Cardiac septum (tissue), 1 donor: ENCODE measurements around the gene FHDC1. TPM values are rescaled to one million over a fixed set of nuclear protein-coding genes. Genes with fewer than 3 reads are reported as not detected.

Experiments
- DNase-seq: peaks from one replicate; pipeline ENCODE4 v3.0.0-alpha.2; 2020; ENCODE audit warnings: low spot score
- intact Hi-C: fragments of 100-400 bp; cut with DNase I; formaldehyde crosslinking; loops from one replicate; pipeline ENCODE4 v1.14.0; 2022
- total RNA-seq: library from RNA; stranded (reverse); fragmentation: NEBNext Ultra II Directional; extraction: Animal tissue kit (Norgen Biotek cat#: 25700); gene quantifications from one replicate; pipeline ENCODE4 v1.2.1, GENCODE V29; 2021
- donor health status: DM: no; HTN: no; CAD: no.

The FHDC1 gene
- total RNA-seq, 1 donor from 2014 or later: 0.22 TPM

DNA sequence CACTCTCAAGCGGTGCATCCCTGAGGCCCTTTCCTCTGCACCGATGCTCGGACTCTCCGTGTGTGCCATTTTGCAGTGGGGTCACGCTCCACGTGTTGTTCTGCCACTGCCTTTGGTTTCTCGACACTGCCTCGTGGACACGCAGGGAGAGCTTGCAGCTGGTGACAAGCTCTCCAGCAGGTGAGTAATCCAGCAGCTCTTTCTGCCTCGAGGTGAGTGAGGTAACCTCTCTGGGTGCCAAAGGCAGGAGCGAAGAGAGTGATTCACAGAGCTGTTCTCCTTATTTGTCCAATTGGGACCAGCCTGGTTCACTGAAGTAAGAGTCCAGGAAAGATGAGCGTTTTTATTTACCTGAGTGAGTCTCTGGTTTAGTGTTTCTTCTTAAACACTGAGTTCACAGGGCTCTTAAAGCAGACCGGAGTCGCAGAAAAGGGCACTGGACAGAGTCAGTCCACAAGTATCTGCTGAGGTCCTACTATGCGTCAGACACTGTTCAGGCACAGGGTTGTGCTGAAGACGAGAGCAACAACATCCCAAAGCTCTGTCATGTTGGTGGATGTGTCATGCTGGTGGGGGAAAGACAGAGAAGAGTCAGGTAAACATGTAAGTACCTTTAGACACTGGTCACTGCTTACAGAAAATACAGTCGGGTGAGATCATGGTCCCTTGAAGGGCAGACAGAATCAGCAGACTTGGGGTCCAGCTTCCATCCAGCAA, 61.8 kb downstream of the FHDC1 start:
- intact Hi-C loops: no loop called here
- no peak for DNase-seq

DNA sequence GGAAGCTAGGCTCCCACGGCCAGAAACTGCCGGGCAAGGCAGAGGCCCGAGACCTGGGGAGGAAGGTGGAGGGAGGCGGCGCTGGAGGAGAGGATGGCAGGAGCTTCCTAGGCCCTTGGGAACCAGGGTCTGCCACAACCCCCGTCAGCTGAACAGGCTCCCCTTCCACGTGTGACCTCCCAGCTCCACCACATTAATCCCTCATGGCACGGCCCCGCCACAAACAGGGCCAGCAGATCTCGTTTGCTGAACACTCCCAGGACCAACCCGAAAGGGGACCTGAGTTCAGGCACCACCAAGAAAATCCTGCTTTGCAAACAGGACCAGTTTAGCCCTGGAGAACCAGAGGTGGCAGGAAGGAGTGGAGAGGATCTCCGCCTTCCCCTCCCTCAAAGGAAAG, 62.7 kb downstream of the FHDC1 start:
- intact Hi-C loops: no loop called here
- DNase-seq: no peak

DNA sequence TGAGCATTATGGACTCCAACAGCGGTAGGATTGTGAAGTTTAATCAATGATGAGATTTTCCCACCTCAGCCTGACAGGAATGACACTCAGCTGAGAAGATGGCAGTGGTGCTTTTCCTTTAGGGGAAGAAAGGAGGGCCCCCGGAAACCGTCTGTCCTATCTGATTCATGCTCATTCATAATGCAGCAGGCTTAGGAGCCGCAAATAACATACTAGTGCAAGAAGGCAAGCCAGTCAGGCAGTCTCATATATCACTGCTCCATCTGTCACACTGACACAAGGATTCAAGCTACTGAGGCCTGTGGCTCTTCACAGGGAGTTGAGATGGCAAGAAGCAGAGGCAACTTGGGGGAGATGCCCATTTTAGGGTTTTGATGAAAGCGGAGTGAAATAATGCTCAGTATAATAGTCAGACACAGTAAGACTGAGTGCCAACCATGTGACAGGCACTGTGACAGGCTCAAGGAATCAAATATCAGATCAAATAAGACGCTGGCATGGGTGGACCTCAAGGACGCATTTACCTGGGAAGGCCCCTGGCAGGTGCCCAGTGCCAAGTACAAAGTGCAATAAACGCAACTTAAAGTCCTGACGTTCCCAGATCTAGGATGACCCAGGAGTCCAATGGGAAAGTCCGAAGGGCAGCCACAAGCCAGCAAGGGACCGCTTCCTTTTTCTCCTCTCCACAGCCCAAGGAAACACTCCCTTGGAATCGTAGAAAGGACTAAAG, 63.4 kb downstream of the FHDC1 start:
- no peak for DNase-seq
- intact Hi-C loops: no loop called here

DNA sequence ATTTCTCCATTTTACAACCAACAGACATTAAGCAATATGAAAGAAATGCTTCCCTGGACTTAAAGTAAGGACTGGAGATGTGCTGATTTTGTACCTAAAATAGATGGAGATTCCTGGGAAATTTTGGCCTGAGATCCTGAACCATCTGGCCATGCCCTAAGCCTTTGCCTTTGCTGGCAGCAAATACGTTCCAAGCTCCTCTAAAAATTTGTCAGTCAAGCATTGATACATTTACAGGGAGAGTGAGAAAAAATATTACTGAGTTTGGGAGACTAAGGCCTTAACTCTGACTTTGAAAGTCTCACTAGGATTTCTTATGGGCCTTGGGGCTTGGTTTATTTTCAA, 63.9 kb downstream of the FHDC1 start:
- intact Hi-C loops: no loop called here
- DNase-seq: no peak

DNA sequence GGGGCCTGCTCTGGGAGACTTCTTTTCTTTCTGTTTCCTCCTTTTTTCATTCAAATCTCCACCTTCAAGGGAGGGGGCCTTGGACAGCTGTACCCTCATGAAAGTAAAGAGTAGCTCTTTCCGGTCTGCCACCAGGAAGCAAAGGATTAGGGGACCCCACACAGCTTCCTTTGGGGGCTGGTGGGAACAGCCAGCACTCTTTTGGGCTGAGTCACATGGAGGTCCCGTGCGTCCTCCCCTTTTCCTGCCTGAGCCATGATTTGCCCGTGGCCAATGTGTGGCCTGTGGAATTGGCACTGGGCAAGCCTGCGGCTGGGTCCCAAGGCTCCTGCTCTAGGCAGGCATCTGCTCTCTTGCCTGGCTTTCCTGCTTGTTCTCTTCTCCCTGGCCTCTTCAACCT, 65.5 kb downstream of the FHDC1 start:
- intact Hi-C loops: no loop called here

DNA sequence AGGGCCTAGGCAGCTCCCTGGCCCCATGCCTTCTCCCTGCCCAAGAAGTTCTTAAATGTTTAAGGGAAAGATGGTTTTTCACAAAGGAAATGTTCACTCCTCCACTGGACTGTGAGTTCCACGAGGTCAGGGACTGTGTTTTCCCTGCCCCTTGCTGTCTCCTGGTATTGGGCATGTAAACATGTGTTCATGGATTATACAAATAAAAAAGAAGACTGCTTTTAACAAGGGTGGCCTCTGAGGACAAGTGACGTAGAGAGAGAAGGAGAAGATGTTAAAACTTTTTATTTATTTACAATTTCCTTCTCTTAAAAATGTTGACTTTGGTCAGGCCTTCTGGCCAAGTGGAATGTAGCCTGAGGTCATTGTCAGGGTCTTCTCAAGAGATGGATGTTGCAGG, 66.0 kb downstream of the FHDC1 start:
- DNase-seq: no peak
- intact Hi-C loops: no loop called here

More for the DNA sequence above, 65.5 kb downstream of the FHDC1 start:
- no peak for DNase-seq

DNA sequence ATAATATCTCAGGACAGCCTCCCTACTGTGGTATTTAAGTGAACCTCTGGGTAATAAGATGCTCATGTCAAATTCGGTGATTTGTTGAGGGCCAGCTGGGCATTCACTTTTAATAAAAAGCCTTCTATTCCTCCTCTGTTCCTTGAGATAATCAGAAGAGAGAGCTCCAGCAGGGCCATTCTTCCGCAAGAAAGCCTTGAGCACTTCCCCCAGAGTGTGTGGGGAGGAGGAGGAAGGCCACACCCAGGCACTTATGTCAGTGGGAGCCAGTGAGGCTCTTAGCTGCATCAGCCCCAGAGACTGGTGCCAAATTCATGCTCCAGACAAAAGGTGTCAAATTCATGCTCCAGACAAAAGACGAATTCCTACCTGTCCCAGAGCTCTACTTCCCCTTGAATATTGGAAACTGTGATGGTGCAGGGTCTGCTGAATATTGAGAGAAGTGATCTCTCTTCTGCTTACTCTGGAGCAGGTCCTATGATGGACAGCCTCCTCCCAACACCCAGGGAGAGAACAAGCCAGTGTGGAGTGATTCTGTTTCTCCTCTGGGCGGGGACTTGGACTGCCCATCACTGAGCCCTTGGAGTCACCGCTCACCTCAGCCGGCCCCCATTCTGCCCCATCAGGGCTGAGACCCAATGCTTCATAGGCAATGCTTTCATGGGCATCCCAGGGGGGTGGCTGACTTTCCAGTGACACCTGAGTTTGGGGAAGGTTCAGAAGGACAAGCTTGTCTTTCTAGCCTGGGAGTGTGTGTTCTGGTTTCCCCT, 68.1 kb downstream of the FHDC1 start:
- intact Hi-C loops: no loop called here

DNA sequence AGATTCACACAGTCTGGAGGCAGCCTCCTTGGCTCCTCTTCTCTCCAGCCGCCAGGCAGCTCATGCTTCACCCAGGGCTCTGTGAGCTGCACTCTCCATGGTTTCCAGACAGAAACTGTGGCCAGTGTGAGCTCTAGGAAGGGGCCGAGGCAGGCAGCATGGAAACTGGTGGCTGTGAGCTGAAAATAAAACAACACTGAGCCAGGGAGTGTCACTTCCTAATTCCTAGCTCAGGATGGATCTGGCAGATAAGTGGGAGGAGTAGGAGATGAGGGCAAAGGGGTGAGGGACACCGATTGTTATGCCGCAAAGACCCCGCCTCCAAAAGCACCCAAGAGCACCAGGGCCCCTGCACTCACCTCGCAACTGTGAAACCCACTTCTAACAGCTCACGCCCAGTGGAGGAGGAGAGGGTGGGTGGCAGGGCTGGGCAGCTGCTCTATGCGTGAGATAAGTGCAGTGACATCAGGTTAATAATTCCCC, 69.8 kb downstream of the FHDC1 start:
- DNase-seq: no peak
- intact Hi-C loops: no loop called here

More for the DNA sequence above, 68.1 kb downstream of the FHDC1 start:
- DNase-seq: no peak

DNA sequence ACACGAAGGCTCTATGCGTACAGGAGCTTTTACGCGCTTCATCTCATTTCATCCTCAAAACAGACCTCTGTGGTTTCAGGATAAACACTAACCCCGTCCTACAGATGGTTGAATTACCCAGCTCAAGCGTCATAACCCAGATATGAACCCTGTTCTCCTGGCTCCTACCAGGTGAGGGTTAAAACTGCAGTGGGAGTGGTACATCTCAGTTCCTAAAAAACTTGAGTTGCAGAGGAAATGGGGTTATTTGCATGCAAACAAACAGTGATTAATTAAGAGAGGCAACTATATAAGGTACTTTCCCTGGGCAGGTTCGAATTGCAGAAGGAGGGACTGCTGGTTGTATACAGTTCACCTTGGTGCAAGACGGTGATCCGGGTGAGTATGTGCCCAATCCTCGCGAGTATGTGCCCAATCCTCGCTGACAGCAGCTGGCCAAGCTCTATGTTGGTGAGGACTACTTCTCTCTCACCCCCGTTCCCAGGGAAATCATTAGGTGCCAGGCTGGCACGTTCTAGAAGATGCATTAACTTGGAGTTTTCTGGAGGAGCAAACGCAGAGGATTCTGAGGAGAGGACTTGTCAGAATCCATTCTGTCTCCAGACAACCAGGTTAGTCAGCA, 72.6 kb downstream of the FHDC1 start:
- intact Hi-C loops: no loop called here
- peak; percentile 7 for DNase-seq

DNA sequence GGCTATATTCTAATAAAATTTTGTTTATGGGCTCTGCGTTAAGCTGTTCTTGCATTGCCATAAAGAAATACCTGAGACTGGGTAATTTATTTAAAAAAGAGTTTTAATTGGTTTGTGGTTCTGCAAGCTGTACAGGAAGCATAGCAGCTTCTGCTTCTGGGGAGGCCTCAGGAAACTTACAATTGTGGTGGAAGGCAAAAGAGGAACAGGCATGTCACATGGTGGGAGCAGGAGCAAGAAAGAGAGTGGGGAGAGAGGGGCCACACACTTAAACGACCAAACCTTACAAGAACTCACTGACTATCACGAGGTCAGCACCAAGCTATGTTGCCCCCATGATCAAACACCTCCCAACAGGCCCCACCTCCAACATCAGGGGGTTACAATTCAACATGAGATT, 74.0 kb downstream of the FHDC1 start:
- intact Hi-C loops: no loop called here
- DNase-seq: no peak

DNA sequence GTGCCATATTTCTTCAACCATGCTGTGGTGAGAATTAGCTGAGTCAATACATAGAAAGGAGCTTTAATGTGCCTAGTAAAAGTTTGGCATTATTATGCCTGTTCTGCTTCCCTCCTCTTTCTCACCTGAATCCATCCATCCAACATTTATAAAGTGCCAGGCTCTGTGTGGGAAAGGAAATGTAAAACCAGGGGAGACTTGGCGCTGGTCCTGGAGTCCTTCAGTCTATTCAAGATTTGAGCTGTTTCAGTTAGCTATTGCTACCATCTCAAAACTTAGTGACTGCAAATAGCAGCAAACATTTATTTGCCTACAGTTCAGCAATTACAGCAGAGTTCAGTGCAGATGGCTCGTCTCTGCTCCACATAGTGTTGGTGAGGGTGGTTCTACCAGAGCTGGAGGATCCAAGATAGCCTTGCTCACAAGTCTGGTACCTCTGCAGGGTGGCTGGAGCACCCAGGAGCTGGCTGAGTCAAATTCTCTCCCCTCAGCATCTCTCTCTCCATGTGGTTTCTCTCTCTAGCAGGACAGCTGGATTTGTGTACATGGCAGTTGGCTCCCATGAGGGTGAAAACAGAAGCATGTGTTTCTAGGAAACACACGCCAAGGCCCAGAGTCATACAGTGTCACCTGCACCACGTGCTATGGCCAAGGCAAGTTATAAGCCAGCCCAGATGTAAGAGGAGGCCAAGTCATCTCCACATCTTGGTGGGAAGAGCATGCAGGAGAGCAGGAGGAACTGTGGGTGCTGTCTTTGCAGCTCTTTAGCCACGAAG, 77.3 kb downstream of the FHDC1 start:
- peak; percentile 33 for DNase-seq
- intact Hi-C loops: no loop called here

DNA sequence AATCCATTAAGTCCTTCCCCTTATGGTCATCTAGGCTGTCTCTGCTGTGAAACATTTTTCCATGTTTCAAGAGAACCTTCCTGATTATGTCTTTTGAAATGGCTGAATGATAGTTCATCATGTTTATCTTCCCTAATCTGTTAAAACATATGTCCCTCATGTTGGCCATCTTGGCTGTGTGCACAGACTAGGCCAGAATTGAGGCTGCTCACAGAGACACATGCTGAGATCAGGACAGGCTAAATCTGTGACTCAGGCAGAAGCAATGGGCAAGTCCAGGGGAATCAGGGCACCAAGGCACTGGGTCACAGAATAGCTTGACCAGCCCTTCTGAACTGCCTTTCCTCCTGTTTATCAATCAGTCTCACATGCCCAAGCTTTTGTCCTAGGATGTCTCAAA, 78.3 kb downstream of the FHDC1 start:
- intact Hi-C loops: no loop called here
- DNase-seq: peak; percentile 43

DNA sequence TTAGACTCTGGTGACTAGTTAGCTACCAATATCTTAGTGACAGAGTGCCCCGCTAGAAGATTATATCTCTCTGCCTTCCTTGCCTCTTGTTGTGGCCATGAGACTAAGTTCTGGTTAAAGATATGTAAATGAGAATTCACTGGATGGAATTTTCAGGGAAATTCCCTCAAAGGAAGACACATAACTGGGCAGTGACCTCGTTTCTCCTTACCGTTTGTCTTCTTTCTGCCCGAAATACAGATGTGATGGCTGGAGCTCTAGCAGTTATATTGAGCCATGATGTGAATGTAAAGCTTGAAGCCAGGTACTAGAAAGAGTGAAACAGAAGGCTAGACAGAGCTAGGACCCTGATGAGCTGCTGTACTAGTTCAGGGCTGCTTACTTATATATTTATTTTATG, 80.5 kb downstream of the FHDC1 start:
- intact Hi-C loops: no loop called here
- no peak for DNase-seq

DNA sequence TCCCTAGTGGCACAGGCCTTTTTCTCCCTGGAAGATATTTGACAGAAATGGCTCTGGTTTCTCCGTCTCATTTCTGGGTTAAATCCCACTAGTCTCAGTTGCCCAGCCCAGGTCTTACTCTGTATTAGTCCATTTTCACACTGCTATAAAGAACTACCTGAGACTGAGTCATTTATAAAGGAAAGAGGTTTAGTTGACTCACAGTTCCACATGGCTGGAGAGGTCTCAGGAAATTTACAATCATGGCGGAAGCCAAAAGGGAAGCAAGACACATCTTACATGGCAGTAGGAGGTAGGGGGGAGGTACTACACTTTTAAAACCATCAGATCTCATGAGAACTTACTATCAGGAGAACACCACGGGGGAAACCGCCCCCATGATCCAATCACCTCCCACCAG, 81.9 kb downstream of the FHDC1 start:
- no peak for DNase-seq
- intact Hi-C loops: no loop called here

DNA sequence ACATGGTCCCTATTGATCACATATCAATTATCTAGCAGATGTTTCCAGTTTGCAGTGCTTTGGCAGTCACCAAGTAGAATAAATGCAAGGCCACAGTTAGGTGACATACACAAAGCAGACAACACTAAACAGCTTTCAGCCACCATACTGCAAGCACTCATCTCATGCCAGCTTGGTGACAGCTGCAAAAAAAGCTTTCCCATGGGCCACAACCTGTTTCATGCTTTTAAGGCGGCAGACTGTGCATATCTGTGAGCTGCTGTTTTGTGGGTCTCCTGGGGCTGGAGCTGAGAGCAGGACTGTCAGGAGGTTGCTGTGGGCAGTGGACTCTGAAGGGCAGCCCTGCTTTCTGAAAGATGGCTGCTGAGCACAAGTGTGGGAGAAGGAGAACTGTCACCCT, 82.6 kb downstream of the FHDC1 start:
- intact Hi-C loops: no loop called here
- peak; percentile 68 for DNase-seq

DNA sequence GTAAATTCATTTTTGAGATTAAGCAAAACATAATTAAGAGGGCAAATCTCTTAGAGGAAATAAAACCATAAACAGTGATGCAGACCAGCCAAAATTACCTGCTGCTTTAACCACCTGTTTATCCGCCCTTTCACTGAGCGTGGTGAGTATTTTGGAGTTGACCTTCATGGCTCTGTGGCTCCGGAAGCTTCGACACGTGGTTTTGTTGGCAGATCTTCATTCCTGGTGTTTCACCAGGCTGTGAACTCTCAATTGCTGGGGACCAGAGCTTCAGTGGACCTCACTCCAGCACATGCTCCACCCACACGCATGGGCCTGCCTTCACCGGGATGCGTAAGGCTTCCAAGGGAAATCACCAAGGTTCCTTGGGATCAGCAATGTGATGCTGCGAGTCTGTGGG, 83.8 kb downstream of the FHDC1 start:
- intact Hi-C loops: no loop called here
- DNase-seq: no peak

DNA sequence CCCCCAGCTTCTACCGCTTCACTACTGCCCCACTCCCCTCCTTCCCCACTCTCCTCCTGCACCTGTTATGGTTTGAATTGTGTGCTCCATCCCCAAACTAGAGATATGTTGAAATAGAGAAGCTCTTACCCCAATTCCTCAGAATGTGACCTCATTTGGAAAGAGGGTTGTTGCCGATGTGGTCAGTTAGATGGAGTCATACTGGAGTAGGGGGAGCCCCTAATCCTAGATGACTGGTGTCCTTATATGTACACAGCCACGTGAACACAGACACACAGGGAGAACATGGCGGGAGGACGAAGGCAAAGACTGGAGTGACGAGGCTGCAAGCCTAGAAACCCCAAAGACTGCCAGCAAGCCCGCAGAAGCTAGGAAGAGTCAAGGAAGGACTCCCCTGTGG, 84.3 kb downstream of the FHDC1 start:
- intact Hi-C loops: no loop called here
- DNase-seq: no peak

DNA sequence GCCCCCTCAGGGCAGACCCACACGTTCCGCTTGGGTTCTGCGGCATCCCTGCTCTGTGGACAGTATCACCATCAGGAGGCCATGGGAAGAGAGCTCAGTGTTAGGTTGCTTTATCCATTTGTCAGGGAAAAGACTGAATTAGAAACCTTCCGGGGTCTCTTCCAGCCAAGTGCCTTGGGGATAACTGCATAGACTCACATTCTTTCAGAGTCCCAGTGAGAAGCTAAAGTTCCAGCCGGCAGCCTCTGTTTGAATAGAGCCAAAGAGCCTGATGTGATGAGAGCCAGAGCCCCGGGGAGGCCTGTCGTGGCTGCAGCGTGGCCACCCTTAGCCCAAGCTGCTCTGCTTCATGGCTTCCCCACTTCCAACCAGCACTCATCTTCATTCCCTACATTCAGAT, 85.2 kb downstream of the FHDC1 start:
- intact Hi-C loops: no loop called here
- no peak for DNase-seq

DNA sequence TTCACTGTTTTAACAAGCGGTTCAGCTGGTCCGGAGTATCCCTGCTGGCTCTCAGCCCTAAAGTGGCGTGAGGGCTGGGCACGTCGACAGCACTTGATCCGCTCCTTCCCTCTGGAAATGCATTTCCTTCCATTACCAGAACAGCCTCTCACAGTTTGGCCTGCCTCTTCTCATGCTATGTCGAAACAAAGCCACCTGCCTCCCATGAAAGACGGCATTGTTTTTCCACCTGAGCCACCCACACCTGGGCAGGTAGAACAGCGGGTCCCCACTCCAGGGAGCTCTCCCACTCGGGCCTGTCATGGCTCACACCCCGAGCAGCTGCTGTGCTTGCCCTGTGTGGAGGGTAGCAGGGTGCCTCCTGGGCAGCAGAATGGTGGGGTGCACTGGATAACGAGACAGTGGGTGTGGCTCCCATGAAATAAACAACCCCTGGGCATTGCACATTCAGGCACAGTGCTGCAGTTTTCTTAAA, 86.2 kb downstream of the FHDC1 start:
- intact Hi-C loops: no loop called here
- no peak for DNase-seq
